HFFc6 (cell line): Measurements from ENCODE around the gene ENOX2. TPM values are rescaled to one million over a fixed set of nuclear protein-coding genes. Genes with fewer than 3 reads are reported as not detected.
A peak's percentile ranks its signal among the peaks of the same experiment; 100 is the strongest.

ENCODE experiments used
- DNase-seq: peaks from one replicate; pipeline ENCODE4 v3.0.0-alpha.2; 2018
- H3K27ac Mint-ChIP-seq: 2 replicates; pipeline ENCODE4 v1.8.0; 2020; ENCODE audit warnings: mild to moderate bottlenecking, mixed read lengths
- H3K27me3 Mint-ChIP-seq: 2 replicates; pipeline ENCODE4 v1.8.0; 2021; ENCODE audit warnings: mild to moderate bottlenecking, moderate library complexity, mixed read lengths; ENCODE audit not compliant: insufficient read depth
- H3K36me3 Mint-ChIP-seq: 2 replicates; pipeline ENCODE4 v1.8.0; 2021; ENCODE audit warnings: low read depth, mixed read lengths
- H3K4me1 Mint-ChIP-seq: 2 replicates; pipeline ENCODE4 v1.8.0; 2020; ENCODE audit warnings: low read depth, mixed read lengths
- H3K4me3 Mint-ChIP-seq: 2 replicates; pipeline ENCODE4 v1.8.0; 2020; ENCODE audit warnings: mild to moderate bottlenecking, moderate library complexity, mixed read lengths
- H3K9me3 Mint-ChIP-seq: 2 replicates; pipeline ENCODE4 v1.8.0; 2020; ENCODE audit warnings: mild to moderate bottlenecking, mixed read lengths
- total RNA-seq, 6 experiments: library from RNA; stranded (reverse); fragmentation: NEBNext Ultra II Directional; extraction: Animal tissue kit (Norgen Biotek cat#: 25700); gene quantifications; 2 replicates in 1 of 6; 3 replicates in 5 of 6; pipeline ENCODE4 v1.2.3, GENCODE V29; 2021
- TF ChIP-seq, protein P1 (sequence below): fragments of 200-600 bp; sonication (generic); IDR thresholded peaks from 2 replicates; pipeline ENCODE4 v1.5.0; 2021; ENCODE audit warnings: antibody characterized with exemption, mild to moderate bottlenecking

The ENOX2 gene
- total RNA-seq, 6 experiments from 2014 or later, result 10.8 to 13.5 (median 11.9) TPM

- Mint-ChIP-seq H3K36me3 (no peaks in the 10 kb centered on the region), H3K27me3 (no peaks in the 10 kb centered on the region), H3K9me3 (no peaks in the 10 kb centered on the region), H3K27ac (no peak overlapping the region), H3K4me3 (no peak overlapping the region), H3K4me1 (no peaks in the 10 kb centered on the region)
- DNase-seq, result no peak
- TF ChIP-seq, protein P1, sequence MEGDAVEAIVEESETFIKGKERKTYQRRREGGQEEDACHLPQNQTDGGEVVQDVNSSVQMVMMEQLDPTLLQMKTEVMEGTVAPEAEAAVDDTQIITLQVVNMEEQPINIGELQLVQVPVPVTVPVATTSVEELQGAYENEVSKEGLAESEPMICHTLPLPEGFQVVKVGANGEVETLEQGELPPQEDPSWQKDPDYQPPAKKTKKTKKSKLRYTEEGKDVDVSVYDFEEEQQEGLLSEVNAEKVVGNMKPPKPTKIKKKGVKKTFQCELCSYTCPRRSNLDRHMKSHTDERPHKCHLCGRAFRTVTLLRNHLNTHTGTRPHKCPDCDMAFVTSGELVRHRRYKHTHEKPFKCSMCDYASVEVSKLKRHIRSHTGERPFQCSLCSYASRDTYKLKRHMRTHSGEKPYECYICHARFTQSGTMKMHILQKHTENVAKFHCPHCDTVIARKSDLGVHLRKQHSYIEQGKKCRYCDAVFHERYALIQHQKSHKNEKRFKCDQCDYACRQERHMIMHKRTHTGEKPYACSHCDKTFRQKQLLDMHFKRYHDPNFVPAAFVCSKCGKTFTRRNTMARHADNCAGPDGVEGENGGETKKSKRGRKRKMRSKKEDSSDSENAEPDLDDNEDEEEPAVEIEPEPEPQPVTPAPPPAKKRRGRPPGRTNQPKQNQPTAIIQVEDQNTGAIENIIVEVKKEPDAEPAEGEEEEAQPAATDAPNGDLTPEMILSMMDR, result no peak
Observed at GRCh38 chrX:130789793-130790192, 113.2 kb downstream of the ENOX2 start.

GRCh38 chrX:130788786-130789581 is 114.0 kb downstream of the ENOX2 start:
- no peaks in the 10 kb centered on the region for H3K4me1 Mint-ChIP-seq
- TF ChIP-seq, protein P1, result no peak
- no peaks in the 10 kb centered on the region for H3K27me3 Mint-ChIP-seq
- no peaks in the 10 kb centered on the region for H3K36me3 Mint-ChIP-seq
- no peaks in the 10 kb centered on the region for H3K9me3 Mint-ChIP-seq
- no peak for DNase-seq
- no peak overlapping the region for H3K27ac Mint-ChIP-seq
- H3K4me3 Mint-ChIP-seq, result no peak overlapping the region

- H3K36me3 Mint-ChIP-seq, result no peaks in the 10 kb centered on the region
- no peaks in the 10 kb centered on the region for H3K9me3 Mint-ChIP-seq
Observed at GRCh38 chrX:130786030-130786429, 117.0 kb downstream of the ENOX2 start.

DNA sequence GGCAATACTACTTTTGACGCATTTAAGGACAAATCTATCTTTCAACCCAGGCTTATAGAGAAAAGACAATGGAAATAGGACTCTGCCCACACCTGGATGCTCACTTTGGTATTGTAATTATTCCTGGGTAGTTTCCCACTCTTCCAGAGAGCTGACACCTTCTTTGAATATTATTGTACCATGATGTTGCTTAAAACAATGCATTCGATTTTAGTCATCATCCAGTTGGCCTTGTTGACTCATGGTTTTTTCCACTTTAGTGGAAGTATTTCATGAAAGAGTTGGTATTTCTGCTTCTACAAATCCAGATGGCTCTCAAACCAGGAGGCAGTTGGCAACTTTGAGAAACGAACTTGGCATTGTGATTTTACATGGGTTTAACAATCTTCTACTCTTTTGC is 124.2 kb downstream of the ENOX2 start:
- peak; percentile 9 for DNase-seq
- Mint-ChIP-seq H3K4me3 (no peak overlapping the region), H3K4me1 (peaks cover 12% of the 10 kb centered on the region), H3K36me3 (peaks cover 9% of the 10 kb centered on the region; the same call in 1 of the 2 replicates), H3K27me3 (no peaks in the 10 kb centered on the region), H3K9me3 (no peaks in the 10 kb centered on the region), H3K27ac (peak overlapping the region; percentile 9; the same call in 1 of the 2 replicates)
- TF ChIP-seq, protein P1, result no peak

More at GRCh38 chrX:130786030-130786429, 117.0 kb downstream of the ENOX2 start:
- Mint-ChIP-seq H3K4me3 (no peak overlapping the region), H3K27me3 (no peaks in the 10 kb centered on the region), H3K4me1 (no peaks in the 10 kb centered on the region), H3K27ac (no peak overlapping the region)
- DNase-seq, result no peak
- TF ChIP-seq, protein P1, result no peak

DNA sequence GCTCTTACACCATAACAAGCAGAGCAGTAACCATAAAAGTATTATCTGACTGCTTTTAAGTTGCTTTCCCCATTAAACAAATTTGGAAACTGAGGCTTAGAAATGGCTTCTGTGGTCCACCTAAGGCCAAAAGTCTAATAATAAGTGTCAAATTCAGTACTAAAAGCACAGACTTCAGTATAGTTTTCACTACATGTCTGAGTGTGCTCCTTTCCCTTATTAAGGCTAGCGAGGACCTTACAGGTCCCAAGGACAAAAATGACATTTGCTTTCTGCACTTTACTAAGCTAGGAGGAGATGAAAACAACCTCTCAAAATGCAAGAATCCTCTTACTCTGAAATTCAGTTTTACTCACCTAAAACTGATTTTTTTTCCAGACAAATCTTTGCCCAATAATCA is 127.2 kb downstream of the ENOX2 start:
- TF ChIP-seq, protein P1, result no peak
- Mint-ChIP-seq H3K27ac (no peak overlapping the region), H3K4me3 (no peak overlapping the region), H3K27me3 (no peaks in the 10 kb centered on the region), H3K4me1 (peaks cover 37% of the 10 kb centered on the region), H3K36me3 (peaks cover 9% of the 10 kb centered on the region; the same call in 1 of the 2 replicates), H3K9me3 (no peaks in the 10 kb centered on the region)
- no peak for DNase-seq
